Thoracic aorta (tissue), 2 donors: Measurements from ENCODE around the gene HEG1. TPM values are rescaled to one million over a fixed set of nuclear protein-coding genes. Genes with fewer than 3 reads are reported as not detected.
A peak's percentile ranks its signal among the peaks of the same experiment; 100 is the strongest.

Experiments
- ATAC-seq: fragments of 150-250 bp; one replicate; pipeline ENCODE4 v1.8.0; 2017; ENCODE audit warnings: low read depth; ENCODE audit not compliant: insufficient number of reproducible peaks, low FRiP score
- DNase-seq: peaks from one replicate; pipeline ENCODE4 v3.0.0-alpha.2; 2020; ENCODE audit warnings: low spot score
- H3K27ac ChIP-seq, 2 donors: fragments of 200-600 bp; sonication (generic); 1 replicate in 1 of 2; 2 replicates in 1 of 2; pipeline ENCODE4 v1.5.1; 2016; ENCODE audit warnings: mild to moderate bottlenecking in 2 of 2, moderate library complexity in 2 of 2
- H3K27me3 ChIP-seq: fragments of 200-600 bp; sonication (generic); replicated peaks from 2 replicates; pipeline ENCODE4 v1.6.0; 2016; ENCODE audit warnings: mild to moderate bottlenecking; ENCODE audit not compliant: insufficient read depth
- H3K36me3 ChIP-seq: fragments of 200-600 bp; sonication (generic); one replicate; pipeline ENCODE4 v1.5.1; 2016
- H3K4me1 ChIP-seq, 2 donors: fragments of 200-600 bp; sonication (generic); 1 replicate in 1 of 2; 2 replicates in 1 of 2; pipeline versions ENCODE4 v1.5.1 to v1.6.0; 2016; ENCODE audit warnings: low read depth in 2 of 2, mild to moderate bottlenecking in 1 of 2; ENCODE audit not compliant: control insufficient read depth in 1 of 2
- H3K4me3 ChIP-seq: fragments of 200-600 bp; sonication (generic); 2 replicates; pipeline ENCODE4 v1.5.1; 2016; ENCODE audit warnings: mild to moderate bottlenecking
- H3K9me3 ChIP-seq: fragments of 200-600 bp; sonication (generic); 2 replicates; pipeline ENCODE4 v1.5.1; 2016
- CTCF ChIP-seq: fragments of 200-600 bp; sonication (generic); IDR thresholded peaks from one replicate; pipeline ENCODE4 v1.5.1; 2019; ENCODE audit warnings: antibody characterized with exemption
- total RNA-seq, 2 donors: library from RNA; depleted of rRNA; stranded (reverse); fragments of >200 nt; gene quantifications; one replicate each; pipeline versions ENCODE4 v1.1.0 to v1.2.3, GENCODE V29; 2016

HEG1 gene
- total RNA-seq, 2 donors from 2014 or later, result 114 to 168 TPM

- H3K27ac ChIP-seq, result peak overlapping the region; percentile 63 to 64
- no peak for DNase-seq
- no peaks in the 10 kb centered on the region for H3K27me3 ChIP-seq
Observed at GRCh38 chr3:125061170-125061569, 5.4 kb upstream of the HEG1 start.

GRCh38 chr3:125059488-125060245 is 3.9 kb upstream of the HEG1 start:
- ATAC-seq, result no peak
- no peaks in the 10 kb centered on the region for H3K27me3 ChIP-seq
- no peak for TF ChIP-seq CTCF
- H3K36me3 ChIP-seq, result no peaks in the 10 kb centered on the region
- DNase-seq, result no peak
- H3K9me3 ChIP-seq, result no peaks in the 10 kb centered on the region
- no peak overlapping the region for H3K4me3 ChIP-seq
- peaks cover 37 to 59% of the 10 kb centered on the region in 2 donors for H3K4me1 ChIP-seq
- peak overlapping the region in 1 of 2 donors; percentile 1 for H3K27ac ChIP-seq

More at GRCh38 chr3:125061170-125061569, 5.4 kb upstream of the HEG1 start:
- Histone ChIP-seq H3K9me3 (no peaks in the 10 kb centered on the region), H3K4me1 (peaks cover 37 to 59% of the 10 kb centered on the region in 2 donors), H3K36me3 (no peaks in the 10 kb centered on the region), H3K4me3 (no peak overlapping the region)
- no peak for TF ChIP-seq CTCF
- peak; percentile 63 for ATAC-seq

DNA sequence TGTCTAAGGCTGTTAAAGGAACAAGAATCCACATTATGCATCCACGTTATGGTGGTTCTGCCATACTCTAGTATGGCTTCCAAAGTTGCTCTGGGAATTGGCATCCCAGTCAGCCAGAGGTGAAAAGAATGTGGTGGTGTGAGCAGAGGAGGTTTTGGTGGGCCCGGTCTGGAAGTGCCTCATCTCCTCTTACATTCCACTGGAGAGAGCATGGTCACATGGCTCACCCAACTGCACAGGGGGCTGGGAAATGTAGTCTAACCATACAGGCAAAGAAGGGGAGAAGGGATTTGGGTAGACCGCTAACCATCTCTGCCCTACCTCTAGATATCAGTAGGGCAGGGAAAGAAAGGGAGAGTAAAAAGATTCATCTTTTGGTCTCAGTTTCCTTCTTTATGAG is 3.2 kb upstream of the HEG1 start:
- TF ChIP-seq CTCF, result no peak
- H3K9me3 ChIP-seq, result no peaks in the 10 kb centered on the region
- H3K36me3 ChIP-seq, result no peaks in the 10 kb centered on the region
- H3K27ac ChIP-seq, result no peak overlapping the region
- H3K4me3 ChIP-seq, result no peak overlapping the region
- DNase-seq, result no peak
- H3K4me1 ChIP-seq, result peaks cover 38 to 60% of the 10 kb centered on the region in 2 donors
- H3K27me3 ChIP-seq, result no peaks in the 10 kb centered on the region
- ATAC-seq, result no peak

GRCh38 chr3:125058529-125058928 is 2.7 kb upstream of the HEG1 start:
- TF ChIP-seq CTCF, result no peak
- Histone ChIP-seq H3K4me3 (no peak overlapping the region), H3K4me1 (peaks cover 37 to 60% of the 10 kb centered on the region in 2 donors), H3K9me3 (no peaks in the 10 kb centered on the region), H3K36me3 (no peaks in the 10 kb centered on the region), H3K27ac (peak overlapping the region; percentile 6 to 74), H3K27me3 (no peaks in the 10 kb centered on the region)
- ATAC-seq, result no peak
- DNase-seq, result no peak

GRCh38 chr3:125057186-125057850 is 1.5 kb upstream of the HEG1 start:
- no peaks in the 10 kb centered on the region for H3K27me3 ChIP-seq
- H3K4me1 ChIP-seq, result peaks cover 39 to 60% of the 10 kb centered on the region in 2 donors
- ATAC-seq (no peak), DNase-seq (no peak)
- no peaks in the 10 kb centered on the region for H3K9me3 ChIP-seq
- no peak for TF ChIP-seq CTCF
- no peak overlapping the region for H3K4me3 ChIP-seq
- peak overlapping the region; percentile 74 to 93 for H3K27ac ChIP-seq
- H3K36me3 ChIP-seq, result no peaks in the 10 kb centered on the region
